ENCODE data around the gene SHB. TPM values are rescaled to one million over a fixed set of nuclear protein-coding genes. Genes with fewer than 3 reads are reported as not detected.
A peak's percentile ranks its signal among the peaks of the same experiment; 100 is the strongest.

Gene SHB
- total and polyA plus RNA-seq, 2 of the 13 experiments (the other 11 are each of a cell fraction or from before 2014, with no cell fraction given), result 19.4 to 20.7 TPM

GRCh38 chr9:38063363-38063707 lies 5.7 kb downstream of the SHB start (continued):
- TF ChIP-seq ZFX (CRISPR knock-in tag; IDR thresholded peaks at IDR 0.05; ENCODE audit: low read depth), result peak; percentile 30; the same call in 1 of the 2 replicates
- peak; percentile 8; the same call in 1 of the 2 replicates for TF ChIP-seq SALL1 (CRISPR knock-in tag; IDR thresholded peaks at IDR 0.05)
- TF ChIP-seq ZNF331 (CRISPR knock-in tag; IDR thresholded peaks at IDR 0.05), result 0 out of 2 replicates have a peak, but pooled peaks have one; percentile 10
- TF ChIP-seq TEAD3 (CRISPR knock-in tag; optimal IDR thresholded peaks at IDR 0.05; ENCODE audit: borderline replicate concordance), result no peak
- no peak for TF ChIP-seq ZNF460 (CRISPR knock-in tag; IDR thresholded peaks at IDR 0.05; ENCODE audit: borderline replicate concordance)
- no peak for TF ChIP-seq ZNF264 (CRISPR knock-in tag; IDR thresholded peaks at IDR 0.05)
- TF ChIP-seq NCOR1 (IDR thresholded peaks at IDR 0.05; ENCODE audit: borderline replicate concordance, low read length), result no peak
- TF ChIP-seq, protein P1, sequence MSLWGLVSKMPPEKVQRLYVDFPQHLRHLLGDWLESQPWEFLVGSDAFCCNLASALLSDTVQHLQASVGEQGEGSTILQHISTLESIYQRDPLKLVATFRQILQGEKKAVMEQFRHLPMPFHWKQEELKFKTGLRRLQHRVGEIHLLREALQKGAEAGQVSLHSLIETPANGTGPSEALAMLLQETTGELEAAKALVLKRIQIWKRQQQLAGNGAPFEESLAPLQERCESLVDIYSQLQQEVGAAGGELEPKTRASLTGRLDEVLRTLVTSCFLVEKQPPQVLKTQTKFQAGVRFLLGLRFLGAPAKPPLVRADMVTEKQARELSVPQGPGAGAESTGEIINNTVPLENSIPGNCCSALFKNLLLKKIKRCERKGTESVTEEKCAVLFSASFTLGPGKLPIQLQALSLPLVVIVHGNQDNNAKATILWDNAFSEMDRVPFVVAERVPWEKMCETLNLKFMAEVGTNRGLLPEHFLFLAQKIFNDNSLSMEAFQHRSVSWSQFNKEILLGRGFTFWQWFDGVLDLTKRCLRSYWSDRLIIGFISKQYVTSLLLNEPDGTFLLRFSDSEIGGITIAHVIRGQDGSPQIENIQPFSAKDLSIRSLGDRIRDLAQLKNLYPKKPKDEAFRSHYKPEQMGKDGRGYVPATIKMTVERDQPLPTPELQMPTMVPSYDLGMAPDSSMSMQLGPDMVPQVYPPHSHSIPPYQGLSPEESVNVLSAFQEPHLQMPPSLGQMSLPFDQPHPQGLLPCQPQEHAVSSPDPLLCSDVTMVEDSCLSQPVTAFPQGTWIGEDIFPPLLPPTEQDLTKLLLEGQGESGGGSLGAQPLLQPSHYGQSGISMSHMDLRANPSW (CRISPR knock-in tag; IDR thresholded peaks at IDR 0.05; ENCODE audit: borderline replicate concordance), result no peak
- TF ChIP-seq ZBTB38 (CRISPR knock-in tag; IDR thresholded peaks at IDR 0.05), result no peak
- no peak for TF ChIP-seq SYNCRIP (IDR thresholded peaks at IDR 0.05; ENCODE audit: insufficient read depth, low read depth, low read length)
- TF ChIP-seq ZNF720 (CRISPR knock-in tag; IDR thresholded peaks at IDR 0.05), result no peak
- TF ChIP-seq GLMP (CRISPR knock-in tag; IDR thresholded peaks at IDR 0.05; ENCODE audit: borderline replicate concordance), result no peak
- TF ChIP-seq HINFP (CRISPR knock-in tag; IDR thresholded peaks at IDR 0.05; ENCODE audit: low read depth), result peak; percentile 31; the same call in 1 of the 2 replicates
- TF ChIP-seq MXI1 (IDR thresholded peaks at IDR 0.05; ENCODE audit: borderline replicate concordance, low read depth, low read length), result no peak
- TF ChIP-seq HDAC2 (CRISPR knock-in tag; IDR thresholded peaks at IDR 0.05), result peak; percentile 7; the same call in 1 of the 2 replicates
- TF ChIP-seq KAT7 (CRISPR knock-in tag; IDR thresholded peaks at IDR 0.05; ENCODE audit: borderline replicate concordance), result peak; percentile 44; the same call in 1 of the 2 replicates
- 0 out of 2 replicates have a peak, but pooled peaks have one; percentile 28 for TF ChIP-seq NFKB2 (CRISPR knock-in tag; IDR thresholded peaks at IDR 0.05; ENCODE audit: borderline replicate concordance)
- no peak for TF ChIP-seq WIZ (CRISPR knock-in tag; IDR thresholded peaks at IDR 0.05)
- TF ChIP-seq ZNF496 (CRISPR knock-in tag; IDR thresholded peaks at IDR 0.05; ENCODE audit: insufficient replicate concordance), result no peak
- TF ChIP-seq ZSCAN25 (CRISPR knock-in tag; IDR thresholded peaks at IDR 0.05), result peak; percentile 90
- no peak for TF ChIP-seq FOXJ3 (CRISPR knock-in tag; IDR thresholded peaks at IDR 0.05; ENCODE audit: borderline replicate concordance)
- TF ChIP-seq, protein P2, sequence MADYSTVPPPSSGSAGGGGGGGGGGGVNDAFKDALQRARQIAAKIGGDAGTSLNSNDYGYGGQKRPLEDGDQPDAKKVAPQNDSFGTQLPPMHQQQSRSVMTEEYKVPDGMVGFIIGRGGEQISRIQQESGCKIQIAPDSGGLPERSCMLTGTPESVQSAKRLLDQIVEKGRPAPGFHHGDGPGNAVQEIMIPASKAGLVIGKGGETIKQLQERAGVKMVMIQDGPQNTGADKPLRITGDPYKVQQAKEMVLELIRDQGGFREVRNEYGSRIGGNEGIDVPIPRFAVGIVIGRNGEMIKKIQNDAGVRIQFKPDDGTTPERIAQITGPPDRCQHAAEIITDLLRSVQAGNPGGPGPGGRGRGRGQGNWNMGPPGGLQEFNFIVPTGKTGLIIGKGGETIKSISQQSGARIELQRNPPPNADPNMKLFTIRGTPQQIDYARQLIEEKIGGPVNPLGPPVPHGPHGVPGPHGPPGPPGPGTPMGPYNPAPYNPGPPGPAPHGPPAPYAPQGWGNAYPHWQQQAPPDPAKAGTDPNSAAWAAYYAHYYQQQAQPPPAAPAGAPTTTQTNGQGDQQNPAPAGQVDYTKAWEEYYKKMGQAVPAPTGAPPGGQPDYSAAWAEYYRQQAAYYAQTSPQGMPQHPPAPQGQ (CRISPR knock-in tag; IDR thresholded peaks at IDR 0.05; ENCODE audit: borderline replicate concordance), result no peak
- TF ChIP-seq KDM6A (CRISPR knock-in tag; IDR thresholded peaks at IDR 0.05; ENCODE audit: low read depth), result no peak
- TF ChIP-seq ZNF644 (CRISPR knock-in tag; IDR thresholded peaks at IDR 0.05; ENCODE audit: low read depth), result no peak
- no peak for TF ChIP-seq ZNF569 (CRISPR knock-in tag; IDR thresholded peaks at IDR 0.05; ENCODE audit: borderline replicate concordance)

All from HepG2 (cell line).